Sigmoid colon (tissue), 7 donors: ENCODE results near the gene ODAD2. TPM values are rescaled to one million over a fixed set of nuclear protein-coding genes. Genes with fewer than 3 reads are reported as not detected.

ENCODE experiments used
- polyA plus RNA-seq, 3 donors: library from polyadenylated mRNA; stranded (reverse); fragments of 200-250 nt; gene quantifications; one replicate each; pipeline ENCODE4 v1.2.3, GENCODE V29; 2013
- small RNA-seq, 3 donors: library from RNA; depleted of rRNA; stranded (forward); fragments of <200 nt; gene quantifications; one replicate each; pipeline ENCODE3, GENCODE V24; 2016
- total RNA-seq, 4 donors: library from RNA; depleted of rRNA; stranded (reverse); fragments of >200 nt; gene quantifications; one replicate each; pipeline ENCODE4 v1.1.0, GENCODE V29; 2016
- donor health status: healthy with polysubstance abuse.
- donor health status: Bipolar disorder and iron deficiency.
- donor health status: healthy.

Gene ODAD2
- total and polyA plus RNA-seq, 7 donors: 0.29 to 8.8 (median 2.3) TPM; not detected in 1

Small RNA genes lying within 50 kb of the gene (small RNA-seq; reads per million reads assigned to genes)
- gene MRPS21P5 (0 reads per million in 3 donors), gene RN7SKP132 (0 reads per million in 3 donors)
